ENCODE data around the gene KIF18B.

GRCh38 chr17:44922136-44922535 lies 25.4 kb downstream of the KIF18B start:
- TF ChIP-seq POLR2A (IDR thresholded peaks at IDR 0.05; ENCODE audit: low read length) (no peak), CTCF (IDR thresholded peaks at IDR 0.05) (no peak), BHLHE40 (IDR thresholded peaks at IDR 0.05; ENCODE audit: low read depth, low read length) (no peak), RAD21 (conservative IDR thresholded peaks at IDR 0.05 in 1 of 2, IDR thresholded peaks at IDR 0.05 in 1 of 2) (no peak)
